LNCAP (cell line): ENCODE results near the gene CCDC88B.

Source experiments
- TF ChIP-seq, protein P1 (sequence below): fragments of 450-650 bp; IDR thresholded peaks from 2 replicates; pipeline ENCODE4 v1.5.1; 2017; ENCODE audit warnings: mild to moderate bottlenecking

CCDC88B gene, protein sequence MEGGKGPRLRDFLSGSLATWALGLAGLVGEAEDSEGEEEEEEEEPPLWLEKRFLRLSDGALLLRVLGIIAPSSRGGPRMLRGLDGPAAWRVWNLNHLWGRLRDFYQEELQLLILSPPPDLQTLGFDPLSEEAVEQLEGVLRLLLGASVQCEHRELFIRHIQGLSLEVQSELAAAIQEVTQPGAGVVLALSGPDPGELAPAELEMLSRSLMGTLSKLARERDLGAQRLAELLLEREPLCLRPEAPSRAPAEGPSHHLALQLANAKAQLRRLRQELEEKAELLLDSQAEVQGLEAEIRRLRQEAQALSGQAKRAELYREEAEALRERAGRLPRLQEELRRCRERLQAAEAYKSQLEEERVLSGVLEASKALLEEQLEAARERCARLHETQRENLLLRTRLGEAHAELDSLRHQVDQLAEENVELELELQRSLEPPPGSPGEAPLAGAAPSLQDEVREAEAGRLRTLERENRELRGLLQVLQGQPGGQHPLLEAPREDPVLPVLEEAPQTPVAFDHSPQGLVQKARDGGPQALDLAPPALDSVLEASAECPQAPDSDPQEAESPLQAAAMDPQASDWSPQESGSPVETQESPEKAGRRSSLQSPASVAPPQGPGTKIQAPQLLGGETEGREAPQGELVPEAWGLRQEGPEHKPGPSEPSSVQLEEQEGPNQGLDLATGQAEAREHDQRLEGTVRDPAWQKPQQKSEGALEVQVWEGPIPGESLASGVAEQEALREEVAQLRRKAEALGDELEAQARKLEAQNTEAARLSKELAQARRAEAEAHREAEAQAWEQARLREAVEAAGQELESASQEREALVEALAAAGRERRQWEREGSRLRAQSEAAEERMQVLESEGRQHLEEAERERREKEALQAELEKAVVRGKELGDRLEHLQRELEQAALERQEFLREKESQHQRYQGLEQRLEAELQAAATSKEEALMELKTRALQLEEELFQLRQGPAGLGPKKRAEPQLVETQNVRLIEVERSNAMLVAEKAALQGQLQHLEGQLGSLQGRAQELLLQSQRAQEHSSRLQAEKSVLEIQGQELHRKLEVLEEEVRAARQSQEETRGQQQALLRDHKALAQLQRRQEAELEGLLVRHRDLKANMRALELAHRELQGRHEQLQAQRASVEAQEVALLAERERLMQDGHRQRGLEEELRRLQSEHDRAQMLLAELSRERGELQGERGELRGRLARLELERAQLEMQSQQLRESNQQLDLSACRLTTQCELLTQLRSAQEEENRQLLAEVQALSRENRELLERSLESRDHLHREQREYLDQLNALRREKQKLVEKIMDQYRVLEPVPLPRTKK (N-terminal part only)

DNA sequence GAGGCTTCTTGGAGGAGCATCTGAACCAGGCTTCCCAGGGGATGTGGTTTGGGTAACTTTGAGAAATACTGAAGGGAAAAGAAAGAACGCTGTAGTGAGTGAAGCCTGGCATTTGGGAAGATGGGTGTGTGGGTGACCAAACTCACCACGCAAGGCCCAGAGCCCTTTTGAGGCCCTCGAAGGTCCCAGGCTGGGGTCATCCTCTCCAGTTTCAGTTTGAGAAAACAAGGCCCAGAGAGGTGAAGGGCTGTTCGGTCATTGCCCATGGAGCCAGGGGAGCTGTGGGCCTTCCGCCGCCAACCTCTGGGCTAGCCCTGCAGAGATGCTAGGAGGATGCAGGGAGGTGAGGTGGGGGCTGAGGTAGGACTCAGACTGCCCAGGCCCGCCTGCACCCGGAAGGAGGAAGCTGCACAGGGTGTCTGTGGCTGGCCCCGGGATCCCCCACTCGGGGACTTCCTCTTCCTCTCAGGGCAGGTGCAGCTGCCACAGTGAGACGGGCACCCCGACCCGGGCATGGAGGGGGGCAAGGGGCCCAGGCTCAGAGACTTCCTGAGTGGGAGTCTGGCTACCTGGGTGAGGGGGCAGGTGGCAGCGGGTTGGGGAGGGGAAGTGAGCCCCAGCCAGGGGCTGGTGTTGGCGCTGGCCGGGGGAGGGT lies at the start of gene CCDC88B:
Gene CCDC88B (plus strand): TSS at position 451 of the 655 bp plus-strand sequence. CDS start 63 bp downstream, at position 514.
- TF ChIP-seq, protein P1, sequence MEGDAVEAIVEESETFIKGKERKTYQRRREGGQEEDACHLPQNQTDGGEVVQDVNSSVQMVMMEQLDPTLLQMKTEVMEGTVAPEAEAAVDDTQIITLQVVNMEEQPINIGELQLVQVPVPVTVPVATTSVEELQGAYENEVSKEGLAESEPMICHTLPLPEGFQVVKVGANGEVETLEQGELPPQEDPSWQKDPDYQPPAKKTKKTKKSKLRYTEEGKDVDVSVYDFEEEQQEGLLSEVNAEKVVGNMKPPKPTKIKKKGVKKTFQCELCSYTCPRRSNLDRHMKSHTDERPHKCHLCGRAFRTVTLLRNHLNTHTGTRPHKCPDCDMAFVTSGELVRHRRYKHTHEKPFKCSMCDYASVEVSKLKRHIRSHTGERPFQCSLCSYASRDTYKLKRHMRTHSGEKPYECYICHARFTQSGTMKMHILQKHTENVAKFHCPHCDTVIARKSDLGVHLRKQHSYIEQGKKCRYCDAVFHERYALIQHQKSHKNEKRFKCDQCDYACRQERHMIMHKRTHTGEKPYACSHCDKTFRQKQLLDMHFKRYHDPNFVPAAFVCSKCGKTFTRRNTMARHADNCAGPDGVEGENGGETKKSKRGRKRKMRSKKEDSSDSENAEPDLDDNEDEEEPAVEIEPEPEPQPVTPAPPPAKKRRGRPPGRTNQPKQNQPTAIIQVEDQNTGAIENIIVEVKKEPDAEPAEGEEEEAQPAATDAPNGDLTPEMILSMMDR: no peak

DNA sequence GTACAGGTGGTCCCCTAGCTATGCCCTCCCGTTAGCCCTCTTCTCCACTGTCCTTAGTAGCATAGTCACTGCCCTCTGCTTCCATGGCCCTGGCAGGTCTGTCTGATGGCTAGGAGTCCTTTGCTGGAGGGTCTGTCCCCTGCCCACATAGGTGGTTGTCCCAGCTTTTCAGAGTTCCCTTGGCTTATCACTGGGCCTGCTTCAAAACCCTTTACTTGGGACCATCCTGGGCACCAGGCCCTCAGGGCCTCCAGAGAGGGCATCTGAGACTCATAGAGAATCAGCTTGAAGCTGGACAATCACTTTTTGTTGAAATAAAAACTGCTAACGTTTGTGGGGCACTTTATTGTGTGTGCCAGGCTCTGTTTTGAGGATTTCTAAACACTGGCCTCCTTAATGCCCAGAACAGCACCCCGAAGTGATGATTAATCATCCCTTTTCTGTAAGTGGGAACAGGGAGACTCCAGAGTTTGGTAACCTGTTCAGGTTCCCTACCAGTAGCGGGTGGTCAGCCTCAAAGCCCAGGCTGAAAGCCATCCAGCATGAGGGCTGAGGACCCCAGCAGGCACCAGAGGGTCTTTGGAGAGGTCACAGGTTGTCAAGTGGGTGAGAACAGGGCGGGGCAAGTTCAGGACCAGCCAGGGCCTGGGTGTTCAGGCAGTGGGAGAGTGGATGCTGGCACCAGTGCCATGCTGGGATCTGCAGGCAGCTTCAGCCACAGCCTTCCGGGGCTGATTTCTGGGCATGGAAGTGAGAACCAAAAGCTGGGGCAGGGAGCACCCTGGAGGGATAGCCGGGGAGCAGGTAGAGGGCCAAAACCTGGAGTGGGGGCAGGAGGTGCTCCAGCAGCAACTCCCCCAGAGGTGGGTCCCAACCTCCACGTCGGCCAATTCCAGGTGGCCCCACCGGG lies 49.4 kb upstream of the CCDC88B start:
- TF ChIP-seq, protein P1: no peak

DNA sequence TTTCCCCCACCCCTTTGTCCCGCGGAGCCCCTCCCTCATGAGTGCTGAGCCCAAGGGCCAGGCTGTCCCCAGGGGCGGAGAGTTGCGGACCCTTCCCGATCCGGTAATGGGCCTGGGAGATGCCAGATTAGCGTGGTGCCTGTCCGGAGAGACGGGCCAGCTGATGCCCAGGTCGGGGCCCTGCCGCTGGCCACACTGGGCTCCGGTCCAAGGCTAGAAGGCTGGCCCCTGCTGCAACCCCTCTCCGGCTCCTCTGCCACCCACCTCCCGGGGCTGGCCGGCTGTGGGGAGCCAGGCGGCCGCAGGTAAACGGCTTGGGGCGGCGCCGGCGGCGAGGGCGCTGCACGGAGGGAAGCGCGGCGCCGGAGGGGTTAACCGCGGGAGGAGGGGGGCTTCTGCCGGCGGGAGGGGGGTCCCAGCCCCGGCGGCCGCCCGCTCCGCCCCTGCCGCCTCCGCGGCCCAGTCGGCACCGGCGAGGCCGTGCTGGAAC lies 48.7 kb upstream of the CCDC88B start, which contains the start of gene KCNK4:
Gene KCNK4 (plus strand): TSS at position 41 of the 490 bp plus-strand sequence. CDS start 1,717 bp downstream, outside the sequence.
- TF ChIP-seq, protein P1: no peak

DNA sequence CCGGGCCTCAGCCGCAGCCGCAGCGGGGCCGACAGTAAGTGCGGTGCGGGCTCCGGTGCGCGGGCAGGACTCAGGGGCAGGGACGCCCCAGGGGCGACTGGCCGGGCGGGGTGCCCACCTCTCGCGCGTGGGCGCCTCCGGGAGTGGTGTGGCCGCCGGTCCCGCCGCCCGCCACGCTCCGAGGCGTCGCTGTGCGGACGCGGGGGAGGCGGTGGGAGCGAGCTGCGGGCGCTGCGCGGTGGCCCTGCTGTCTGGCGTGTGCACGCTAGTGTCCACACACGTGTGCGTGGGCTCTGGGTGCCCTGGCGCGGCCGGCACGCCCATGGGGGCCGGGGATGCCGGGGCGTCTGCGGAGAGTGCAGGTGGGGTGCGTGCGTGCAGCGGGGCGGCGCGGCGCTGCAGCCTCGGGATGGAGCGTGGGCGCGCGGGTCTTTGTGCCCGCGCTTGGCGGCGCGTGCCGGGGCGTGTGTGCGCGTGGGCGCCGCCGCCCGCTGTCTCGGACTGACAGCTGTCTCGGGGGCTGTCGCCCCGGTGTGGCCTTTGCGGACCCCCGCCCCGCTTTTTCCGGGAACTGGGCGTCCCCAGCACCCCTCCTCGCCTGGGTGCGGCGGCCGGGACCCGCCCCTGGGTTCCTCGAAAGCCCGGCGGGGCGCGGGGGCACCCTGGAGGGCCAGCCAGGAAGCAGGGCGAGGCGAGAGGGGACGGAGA lies 48.1 kb upstream of the CCDC88B start:
- TF ChIP-seq, protein P1: no peak

DNA sequence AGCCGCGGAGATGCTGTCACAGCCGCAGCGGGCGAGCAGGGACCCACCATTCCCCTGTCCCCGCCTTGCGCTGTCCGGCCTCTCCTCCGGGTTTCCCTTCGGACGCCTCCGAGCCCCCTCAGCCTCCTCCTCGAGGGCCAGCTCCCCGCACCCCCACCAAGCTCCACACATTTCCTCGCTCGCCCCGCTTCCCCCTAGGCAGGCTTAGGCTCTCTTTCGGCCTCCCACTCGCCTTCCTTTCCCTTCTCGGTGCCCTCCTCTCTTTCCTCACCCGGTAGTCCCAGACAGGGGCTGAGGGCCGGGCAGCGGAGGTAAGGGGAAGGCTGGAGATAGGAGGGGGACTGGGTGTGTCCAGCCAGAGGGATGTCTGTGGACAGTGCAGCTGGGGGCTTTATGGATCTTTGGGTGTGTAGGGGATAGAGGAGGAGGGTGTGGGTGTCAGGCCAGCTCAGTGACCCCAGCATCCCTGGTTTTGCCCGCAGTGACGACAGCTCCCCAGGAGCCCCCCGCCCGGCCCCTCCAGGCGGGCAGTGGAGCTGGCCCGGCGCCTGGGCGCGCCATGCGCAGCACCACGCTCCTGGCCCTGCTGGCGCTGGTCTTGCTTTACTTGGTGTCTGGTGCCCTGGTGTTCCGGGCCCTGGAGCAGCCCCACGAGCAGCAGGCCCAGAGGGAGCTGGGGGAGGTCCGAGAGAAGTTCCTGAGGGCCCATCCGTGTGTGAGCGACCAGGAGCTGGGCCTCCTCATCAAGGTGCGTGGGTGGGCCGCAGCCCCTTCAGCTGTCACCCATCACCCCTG lies 47.3 kb upstream of the CCDC88B start:
- TF ChIP-seq, protein P1: no peak
